ENCODE data around the gene COL4A2.
"Not testable (repeated sequence)": the region's sequence is repeated elsewhere in the genome, so short reads cannot be mapped to it uniquely, and the experiment has no call there.

The COL4A2 gene

DNA sequence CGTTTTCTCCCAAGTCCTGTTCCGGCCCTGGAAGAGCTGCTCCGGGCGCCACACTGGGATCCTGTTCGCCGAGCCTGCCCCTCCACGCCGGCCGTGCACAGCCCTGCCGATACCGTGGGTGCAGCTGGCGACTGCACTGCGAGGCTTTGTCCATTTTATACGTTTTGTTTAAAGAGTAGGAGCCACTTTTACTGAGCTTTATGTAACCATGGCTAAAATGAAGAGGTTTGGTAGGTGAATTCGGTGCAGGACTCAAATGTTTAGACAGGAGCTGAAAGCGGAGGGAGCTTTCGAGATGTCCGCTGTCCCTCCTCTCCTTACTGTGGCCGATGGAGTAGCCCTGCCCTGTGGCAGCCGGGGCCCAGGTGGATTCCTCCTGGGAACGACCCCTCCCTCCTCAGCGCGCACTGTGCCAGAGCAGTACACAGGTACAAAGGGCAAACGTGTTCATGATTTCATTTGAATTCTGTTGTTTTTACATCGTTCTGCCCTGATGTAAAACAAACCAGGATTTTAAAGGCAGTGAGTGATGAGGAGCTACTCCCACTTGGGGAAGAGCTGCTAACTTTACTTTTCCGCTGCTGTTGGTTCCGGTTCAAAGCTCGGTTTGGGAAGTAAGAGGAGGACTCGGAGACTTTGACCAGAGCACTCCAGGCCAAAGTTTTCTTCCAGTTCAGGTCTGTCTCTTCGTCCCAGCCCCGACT, 1.7 kb downstream of the COL4A2 start:
- no peak for FAIRE-seq

DNA sequence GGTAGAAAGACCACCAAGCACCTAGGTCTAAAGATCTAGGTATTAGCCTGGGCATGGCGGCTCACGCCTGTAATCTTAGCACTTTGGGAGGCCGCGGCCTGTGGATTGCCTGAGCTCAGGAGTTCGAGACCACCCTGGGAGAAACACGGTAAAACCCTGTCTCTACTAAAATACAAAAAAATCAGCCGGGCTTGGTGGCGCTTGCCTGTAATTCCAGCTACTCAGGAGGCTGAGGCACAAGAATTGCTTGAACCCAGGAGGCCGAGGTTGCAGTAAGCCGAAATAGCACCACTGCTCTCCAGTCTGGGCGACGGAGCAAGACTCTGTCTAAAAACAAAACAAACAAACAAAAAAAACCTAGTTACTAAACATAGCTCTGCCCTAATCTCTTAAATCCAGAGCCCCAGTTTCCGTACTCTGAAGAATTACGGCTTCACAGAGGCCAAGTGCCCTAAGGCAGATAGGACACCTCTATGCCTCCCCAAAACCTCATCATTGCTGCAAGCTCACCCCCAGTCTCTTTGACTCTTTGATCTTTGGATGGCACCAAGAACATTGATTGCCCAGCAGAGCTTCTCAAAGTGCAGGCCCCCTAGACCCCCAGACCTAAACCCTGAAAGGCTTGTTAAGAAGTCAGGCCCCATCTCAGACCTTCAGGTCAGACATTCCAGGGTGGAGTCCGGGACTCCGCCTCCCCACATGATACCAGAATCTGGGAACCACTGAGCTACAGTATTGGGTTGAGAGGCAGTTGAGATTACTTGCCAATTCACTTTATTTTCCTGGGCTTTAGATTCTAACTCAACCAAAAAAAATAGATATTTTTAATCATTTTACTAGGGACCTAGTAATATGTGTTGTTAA, 2.8 kb downstream of the COL4A2 start:
- FAIRE-seq = no peak

DNA sequence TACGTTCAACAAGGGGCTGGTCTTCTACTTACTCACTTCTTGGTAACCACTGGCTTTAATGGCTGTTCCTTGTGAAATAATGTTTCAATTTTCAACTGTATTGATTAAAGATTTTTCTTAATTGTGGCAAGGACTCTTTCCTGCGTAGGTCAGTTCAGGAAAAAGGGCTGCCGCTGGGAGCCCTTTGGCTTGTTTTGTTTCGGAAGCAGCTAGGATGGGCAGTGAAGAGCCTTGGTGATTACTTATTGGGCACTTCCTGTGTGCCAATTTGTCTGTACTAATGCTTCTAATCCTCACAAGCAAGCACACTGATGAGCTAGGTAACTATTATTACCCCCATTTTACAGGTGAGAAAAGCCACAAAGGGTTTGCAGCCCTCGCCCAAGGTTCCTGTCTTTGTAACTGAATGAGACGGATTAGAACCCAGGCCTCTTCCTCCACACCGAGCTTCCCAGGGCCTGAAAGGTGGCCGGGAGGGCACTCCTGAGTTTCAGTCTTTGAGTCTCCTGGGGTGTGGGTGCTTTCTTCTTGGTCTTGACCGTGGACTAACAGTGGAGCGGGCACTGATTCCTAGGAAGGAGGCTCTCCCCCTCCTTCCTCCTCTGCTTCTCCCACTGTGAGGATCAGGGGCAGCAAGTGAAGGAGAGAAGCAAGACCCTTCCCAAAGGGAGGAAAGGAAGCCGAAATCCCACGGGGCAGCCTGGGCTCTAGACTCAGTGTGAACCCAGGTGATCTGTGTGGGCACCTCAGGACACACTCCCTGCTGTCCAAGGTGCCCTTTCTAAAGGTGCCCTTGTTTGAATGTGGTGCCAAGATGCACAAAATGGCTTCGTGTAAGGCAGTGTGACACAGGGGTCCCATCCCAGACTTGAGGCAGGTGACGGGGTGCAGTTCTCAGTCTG, 3.7 kb downstream of the COL4A2 start:
- no peak for FAIRE-seq

DNA sequence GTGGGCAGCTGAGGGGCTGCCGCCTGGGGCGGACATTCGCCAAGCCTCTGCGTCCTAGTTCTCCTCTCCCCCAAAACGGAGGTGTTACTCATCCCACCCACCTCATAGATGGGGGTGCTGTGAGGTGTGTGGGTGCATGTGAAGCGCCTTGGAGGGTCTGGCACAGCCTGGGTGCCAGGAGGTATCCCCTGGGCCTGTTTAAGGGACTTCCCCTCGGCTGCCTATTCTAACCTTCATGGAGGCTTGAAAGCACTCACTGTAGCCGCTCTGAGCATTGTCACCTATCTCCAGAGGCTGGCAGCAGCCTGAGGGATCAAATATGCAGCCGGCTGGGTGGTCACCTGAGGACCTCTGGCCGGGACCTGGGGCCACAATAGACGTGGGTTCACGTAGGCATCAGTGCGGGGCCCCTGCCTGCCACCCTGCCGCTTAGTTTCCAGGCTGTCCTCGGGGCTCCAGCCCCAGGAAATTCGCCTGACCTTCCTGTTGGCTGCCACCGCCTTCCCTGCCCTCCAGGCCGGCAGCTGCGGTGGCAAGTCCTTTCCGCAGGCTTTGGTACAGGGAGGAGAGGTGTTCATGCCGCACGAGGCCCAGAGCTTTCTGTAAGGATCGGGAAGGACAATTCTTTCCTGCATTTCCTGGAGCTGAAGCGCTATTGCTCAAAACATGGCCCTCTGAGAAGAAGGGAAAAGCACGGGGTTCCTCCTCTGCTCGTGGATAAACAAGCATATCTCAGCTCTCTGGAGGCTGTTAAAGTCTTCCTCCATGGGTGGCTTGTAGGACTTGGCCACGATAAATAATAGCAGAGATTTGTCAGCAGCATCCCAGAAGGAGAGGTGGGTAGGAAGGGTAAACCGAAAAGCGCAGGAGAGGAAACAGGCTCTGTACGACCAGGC, 4.6 kb downstream of the COL4A2 start:
- FAIRE-seq = no peak

DNA sequence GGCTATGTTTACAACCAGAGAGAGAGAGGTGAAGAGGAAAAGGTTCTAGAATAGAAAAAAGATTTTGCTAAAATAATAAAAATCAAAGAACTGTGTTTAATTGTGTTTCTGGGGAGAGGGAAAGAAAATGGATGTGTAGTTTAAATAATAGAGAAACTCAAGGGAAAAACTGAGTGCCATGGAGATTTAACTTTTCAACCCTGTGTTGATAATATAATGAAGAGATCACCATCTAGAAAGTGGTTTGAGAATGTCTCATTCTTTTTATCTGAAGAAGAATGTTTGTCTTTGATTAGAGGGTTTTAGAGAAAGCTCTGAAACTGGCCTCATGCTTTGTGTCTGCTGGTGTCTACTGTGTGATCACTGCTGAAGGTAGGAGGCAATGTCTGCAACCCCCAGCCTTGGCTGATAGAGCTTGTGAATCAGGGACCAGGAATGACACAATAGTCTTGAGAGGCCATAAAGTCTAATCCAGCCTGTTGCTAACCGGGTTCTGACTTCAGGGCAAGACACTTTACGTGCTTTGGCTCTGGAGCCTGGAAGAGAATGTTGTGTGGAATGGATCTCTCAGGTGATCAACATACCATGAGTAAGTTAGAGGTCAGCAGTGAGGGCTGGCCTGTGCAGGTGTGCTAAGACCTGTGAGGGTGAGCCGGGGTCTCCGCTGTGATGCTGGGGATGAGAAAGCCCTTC, 5.4 kb downstream of the COL4A2 start:
- no peak for FAIRE-seq

DNA sequence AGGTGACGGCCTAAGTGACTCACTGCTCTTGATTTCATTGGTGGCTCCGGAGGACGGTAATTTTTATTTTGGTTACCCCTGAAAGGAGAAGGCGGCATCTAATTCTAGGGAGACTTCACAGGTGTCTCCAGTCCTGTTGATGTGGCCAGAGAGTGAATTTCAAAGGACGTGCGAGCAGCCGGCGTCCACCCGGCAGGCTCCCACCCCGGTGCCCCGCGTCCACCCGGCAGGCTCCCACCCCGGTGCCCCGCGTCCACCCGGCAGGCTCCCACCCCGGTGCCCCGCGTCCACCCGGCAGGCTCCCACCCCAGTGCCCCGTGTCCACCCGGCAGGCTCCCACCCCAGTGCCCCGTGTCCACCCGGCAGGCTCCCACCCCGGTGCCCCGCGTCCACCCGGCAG, 6.2 kb downstream of the COL4A2 start:
- not testable (repeated sequence) for FAIRE-seq

DNA sequence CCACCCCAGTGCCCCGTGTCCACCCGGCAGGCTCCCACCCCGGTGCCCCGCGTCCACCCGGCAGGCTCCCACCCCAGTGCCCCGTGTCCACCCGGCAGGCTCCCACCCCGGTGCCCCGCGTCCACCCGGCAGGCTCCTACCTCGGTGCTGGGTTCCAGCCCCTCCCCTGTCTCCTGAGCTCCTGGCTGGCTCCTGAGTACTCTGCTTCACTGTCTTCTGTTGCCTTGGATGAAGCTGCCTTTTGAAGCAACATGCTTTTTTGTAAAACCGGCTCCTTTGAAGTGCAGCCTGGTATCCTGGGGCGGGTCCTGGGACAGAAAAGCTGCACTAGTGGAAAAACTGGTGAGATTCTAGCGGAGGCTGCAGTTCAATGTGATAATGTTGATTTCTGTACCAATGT, 6.6 kb downstream of the COL4A2 start:
- FAIRE-seq = not testable (repeated sequence)

DNA sequence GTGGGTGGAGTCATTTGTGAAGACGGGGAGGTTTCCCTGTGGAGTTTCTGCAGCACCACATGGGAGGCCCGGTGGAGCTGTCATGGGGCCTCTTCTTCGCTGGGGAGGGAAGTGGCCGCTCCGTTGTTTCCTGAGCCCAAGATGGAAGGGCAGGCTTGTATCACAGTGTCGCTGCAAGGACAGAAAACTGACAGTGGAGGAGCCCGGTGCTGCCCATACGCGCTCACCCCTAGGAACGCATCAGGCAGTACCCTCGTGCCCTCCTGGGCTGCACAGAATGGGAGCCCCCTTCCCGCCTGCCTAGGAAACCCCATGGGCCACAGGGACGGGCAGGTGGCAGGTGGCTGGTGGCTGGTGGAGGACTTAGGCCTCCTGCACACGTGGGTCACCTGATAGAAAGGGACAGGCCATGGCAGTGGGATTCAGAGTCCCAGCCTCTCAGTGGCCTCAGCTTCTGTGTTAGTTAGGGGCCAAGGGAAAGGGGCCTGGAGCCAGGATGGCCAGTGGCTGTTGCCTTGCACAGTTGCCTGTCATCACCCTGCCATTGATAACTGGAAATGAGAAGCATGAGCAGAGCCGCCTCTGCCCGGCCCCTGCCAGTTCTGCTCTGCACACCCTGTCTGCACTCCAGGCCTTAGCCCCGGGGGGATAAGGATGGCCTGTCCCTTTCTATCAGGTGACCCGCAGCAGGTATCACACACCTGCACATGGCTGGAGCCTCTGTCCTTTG, 7.6 kb downstream of the COL4A2 start:
- no peak for FAIRE-seq

DNA sequence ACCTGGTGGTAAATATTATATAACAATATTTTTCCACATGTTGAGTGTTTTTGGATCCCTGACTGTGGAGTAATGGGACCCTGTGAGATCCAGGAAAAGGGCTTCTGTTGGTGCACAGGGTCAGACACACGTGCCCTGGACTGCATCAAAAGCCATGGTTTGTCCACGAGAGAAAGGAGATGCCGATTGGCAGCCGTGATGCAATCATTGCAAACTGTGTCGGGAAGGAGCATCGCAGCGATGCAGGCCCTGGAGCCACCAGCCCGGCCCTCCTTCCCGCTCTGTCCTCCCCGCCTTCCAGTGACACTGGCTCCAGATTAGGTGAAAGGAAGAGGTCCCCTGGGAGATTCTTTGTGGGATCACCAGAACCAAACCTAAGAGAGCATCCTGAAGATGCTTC, 9.1 kb downstream of the COL4A2 start:
- no peak for FAIRE-seq

DNA sequence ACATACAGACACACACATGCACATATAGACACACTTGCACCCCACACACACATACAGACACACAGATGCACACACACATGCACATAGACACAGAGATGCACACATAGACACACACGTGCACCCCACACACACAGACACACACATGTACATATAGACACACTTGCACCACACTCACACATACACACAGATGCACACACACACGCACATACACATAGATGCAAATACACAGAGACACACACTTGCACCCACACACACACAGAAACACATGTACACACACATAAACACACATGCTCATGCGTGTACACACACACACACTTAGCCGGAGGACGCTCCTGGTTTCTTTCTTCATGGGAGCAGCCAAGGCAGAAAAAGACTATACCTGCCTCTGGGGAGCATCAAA, 10.0 kb downstream of the COL4A2 start:
- FAIRE-seq = no peak

DNA sequence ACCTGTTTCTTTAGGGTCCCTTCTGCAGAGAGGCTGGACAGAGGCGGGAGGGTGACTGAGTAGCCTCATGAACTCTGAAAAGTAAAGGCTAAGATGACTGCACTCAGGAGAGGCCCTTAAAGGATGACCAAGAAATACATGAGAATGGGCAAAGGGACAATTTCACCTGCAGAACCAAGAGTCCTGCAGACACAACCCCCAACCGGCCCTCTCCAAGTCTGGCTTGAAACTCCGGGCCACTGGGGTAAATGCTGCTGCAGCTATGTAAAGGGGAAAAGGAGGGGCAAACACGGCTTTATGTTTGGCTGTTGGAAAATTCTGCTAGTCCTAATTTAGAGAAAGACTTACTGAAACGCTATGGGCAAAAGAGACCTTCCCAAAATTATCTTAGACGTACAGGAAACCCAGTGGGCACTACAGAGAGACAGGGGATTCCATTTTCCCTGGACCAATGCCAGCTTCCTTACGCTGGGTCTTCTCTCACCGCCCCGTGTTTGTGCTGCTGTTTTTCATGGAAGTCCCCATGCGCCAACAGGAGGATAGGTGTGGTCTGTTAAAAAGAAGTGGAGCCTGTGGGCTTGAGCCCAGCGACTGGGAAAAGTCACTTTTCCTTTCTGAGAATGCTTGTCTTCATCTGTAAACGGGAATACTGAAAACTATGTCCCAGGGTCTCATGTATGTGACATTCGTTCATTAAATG, 10.6 kb downstream of the COL4A2 start:
- FAIRE-seq = no peak

DNA sequence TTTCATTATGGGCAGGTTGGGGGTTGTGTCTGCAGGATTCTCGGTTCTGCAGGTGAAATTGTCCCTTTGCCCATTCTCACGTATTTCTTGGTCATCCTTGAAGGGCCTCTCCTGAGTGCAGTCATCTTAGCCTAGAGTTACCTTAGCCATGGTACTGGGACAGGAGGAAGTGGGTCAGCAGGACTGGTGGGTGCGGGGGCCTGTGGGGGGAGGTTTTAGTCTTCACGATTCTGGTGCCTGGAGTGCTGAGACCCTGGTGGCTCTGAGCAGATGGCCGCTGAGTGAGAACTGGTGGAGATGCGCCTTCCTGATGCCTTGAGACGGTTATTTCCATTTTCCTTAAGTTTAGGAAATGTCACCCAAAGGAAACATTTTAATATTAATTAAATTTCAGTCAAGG, 11.8 kb downstream of the COL4A2 start:
- FAIRE-seq = no peak

DNA sequence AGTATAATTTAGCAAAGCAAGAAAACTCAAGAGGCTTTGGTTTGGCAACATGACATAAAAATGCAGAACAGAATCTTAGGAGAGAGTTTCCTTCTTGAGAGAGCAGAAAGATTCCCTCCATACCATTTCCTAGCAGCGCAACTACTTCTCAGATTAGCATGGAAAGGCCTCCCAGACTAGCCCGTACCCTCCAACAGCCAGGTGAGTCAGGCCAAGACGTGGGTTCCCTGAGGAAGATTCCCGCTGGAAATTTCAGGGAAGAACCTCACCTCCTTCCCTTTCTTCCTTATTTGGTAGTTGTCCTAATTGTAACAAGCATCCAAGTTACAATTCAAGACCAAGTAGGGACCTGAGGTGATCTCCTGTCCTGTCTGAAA, 12.3 kb downstream of the COL4A2 start:
- FAIRE-seq = no peak

DNA sequence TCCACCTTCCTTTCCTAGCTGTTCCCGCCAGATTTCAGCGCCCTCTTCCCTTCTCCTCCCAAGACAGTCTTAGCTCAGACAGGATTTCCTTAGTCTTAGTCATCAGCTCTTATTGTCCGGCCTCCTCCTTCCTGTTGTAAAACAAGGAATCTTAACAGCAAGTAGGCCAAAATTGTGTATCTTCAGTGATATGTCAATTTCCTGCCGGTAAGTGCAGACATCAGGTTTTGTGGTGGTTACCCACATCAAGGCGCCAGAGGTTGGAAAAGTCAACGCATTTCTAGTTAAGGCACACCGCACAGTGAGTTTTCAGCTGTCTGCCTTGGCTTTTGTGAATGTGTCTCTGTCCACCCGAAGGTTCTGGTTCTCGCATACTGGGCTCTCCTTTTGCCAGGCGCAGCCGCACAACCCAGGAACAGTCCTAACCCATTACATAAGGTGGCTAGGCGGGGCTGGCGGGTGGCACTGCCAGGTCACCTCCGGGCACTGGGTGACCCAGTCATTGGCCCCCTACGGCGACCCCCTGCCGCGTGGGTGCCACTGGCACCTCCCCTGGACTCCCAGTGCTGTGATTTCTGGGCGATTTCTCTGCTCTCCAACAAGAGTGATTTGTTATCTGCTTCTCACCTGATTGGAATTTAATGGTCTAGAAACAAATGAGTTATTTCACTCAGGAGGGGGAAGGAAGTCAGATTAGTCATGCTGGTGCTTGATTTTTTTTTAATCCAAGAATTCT, 12.9 kb downstream of the COL4A2 start:
- no peak for FAIRE-seq

DNA sequence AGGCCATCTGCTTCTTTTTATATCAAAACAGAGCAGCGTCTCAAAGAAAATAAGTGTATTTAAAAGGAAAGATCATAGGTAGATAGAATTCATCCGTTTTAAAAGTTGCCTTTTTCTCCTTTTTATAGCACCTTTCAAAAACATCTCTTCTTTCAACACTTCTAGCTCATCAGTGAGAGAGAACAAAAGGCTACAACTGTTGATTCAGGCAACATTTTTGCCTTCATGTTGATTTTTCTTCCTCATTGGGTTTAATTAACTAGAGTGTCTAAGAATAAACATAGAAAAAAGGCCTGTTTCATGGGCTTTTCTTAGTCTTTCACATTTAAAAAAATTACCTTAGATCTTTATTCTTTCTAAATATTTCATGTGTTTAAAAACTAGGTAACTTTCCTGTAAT, 13.6 kb downstream of the COL4A2 start:
- no peak for FAIRE-seq

DNA sequence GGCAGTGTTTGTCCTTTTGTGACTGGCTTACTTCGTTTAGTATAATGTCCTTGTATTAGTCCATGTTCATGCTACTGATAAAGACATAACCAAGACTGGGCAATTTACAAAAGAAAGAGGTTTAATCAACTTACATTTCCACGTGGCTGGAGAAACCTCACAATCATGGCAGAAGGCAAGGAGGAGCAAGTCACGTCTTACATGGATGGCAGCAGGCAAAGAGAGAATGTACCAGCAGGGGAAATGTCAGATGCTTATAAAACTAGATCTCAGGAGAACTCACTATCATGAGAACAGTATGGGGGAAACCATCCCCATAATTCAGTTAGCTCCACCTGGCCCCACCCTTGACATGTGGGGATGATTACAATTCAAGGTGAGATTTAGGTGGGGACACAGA, 14.5 kb downstream of the COL4A2 start:
- FAIRE-seq = not testable (repeated sequence)

DNA sequence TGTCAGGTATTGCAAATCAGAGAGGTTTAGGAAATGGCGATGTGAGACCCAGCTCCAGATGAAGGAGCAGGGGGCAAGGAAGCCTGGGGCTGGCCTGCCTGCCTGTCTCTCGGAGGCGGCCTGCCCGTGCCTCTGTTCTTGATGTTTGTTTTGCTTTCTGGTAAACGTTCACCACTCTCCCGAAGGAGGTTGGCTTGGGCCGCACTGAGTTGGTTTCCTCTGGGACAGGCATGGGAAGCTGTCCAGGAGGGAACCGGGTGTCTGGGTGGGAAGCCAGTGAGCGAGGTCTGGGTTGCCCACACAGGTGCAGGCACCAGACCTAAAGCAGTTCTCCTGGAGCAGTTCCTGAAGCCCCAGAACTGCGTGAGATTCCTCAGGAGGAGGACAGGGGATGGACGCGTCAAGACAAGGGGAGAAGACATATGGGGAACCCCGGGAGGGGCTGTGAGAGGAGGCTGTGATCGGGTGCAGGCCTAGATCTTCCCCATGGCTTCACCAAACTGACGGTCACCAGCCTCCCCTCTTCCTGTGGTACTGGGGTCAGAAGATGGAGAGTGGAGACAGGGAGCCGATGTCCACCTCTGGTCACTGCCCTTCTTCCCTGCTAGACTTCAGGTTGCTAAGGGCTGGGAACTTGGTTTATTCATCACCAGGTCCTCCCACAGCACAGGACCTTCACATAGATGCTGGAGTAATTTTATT, 15.2 kb downstream of the COL4A2 start:
- FAIRE-seq = no peak

DNA sequence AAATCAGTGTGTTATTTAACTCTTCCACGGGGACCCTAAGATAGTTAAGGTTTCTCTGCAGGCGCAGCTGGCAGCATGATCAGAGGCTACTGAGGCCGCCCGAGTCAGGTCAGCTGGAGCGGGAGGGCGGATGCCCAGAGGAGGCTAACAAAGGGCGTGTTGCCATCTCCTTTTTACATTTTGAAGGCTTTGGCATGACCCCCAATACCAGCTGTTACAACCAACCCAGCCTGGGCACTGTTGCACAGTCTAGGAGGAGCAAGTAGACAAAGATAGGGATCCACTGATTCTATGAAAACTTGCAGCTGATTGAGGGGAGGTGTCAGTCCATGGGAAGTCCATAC, 15.7 kb downstream of the COL4A2 start:
- no peak for FAIRE-seq

Measured in islet of Langerhans (tissue), 1 donor.